Thyroid gland (tissue), 4 donors: ENCODE results near the gene ZBTB16.

Experiments used
- POLR2A ChIP-seq, 2 donors: fragments of 450-650 bp; IDR thresholded peaks; one replicate each; pipeline ENCODE4 v1.6.1; 2017; ENCODE audit warnings: antibody characterized with exemption in 2 of 2, mild to moderate bottlenecking in 2 of 2, moderate library complexity in 1 of 2
- TF ChIP-seq, protein P1 (sequence below), 6 experiments: fragments of 200-600 bp in 3 of 6; fragments of 450-650 bp in 3 of 6; sonication (generic) in 3 of 6; IDR thresholded peaks; one replicate each; pipeline ENCODE4 v1.5.1; 2016 to 2019; ENCODE audit warnings: antibody characterized with exemption in 6 of 6, mild to moderate bottlenecking in 2 of 6, inconsistent platforms in 1 of 6, moderate library complexity in 1 of 6

GRCh38 chr11:114128399-114128798 is 68.9 kb downstream of the ZBTB16 start:
- TF ChIP-seq, protein P1, sequence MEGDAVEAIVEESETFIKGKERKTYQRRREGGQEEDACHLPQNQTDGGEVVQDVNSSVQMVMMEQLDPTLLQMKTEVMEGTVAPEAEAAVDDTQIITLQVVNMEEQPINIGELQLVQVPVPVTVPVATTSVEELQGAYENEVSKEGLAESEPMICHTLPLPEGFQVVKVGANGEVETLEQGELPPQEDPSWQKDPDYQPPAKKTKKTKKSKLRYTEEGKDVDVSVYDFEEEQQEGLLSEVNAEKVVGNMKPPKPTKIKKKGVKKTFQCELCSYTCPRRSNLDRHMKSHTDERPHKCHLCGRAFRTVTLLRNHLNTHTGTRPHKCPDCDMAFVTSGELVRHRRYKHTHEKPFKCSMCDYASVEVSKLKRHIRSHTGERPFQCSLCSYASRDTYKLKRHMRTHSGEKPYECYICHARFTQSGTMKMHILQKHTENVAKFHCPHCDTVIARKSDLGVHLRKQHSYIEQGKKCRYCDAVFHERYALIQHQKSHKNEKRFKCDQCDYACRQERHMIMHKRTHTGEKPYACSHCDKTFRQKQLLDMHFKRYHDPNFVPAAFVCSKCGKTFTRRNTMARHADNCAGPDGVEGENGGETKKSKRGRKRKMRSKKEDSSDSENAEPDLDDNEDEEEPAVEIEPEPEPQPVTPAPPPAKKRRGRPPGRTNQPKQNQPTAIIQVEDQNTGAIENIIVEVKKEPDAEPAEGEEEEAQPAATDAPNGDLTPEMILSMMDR (IDR thresholded peaks at IDR 0.05): no peak
- no peak for TF ChIP-seq POLR2A (IDR thresholded peaks at IDR 0.05)
